Chondrocyte (in vitro differentiated cells): ENCODE measurements around the gene ABCA1. TPM values are rescaled to one million over a fixed set of nuclear protein-coding genes. Genes with fewer than 3 reads are reported as not detected.
A peak's percentile ranks its signal among the peaks of the same experiment; 100 is the strongest.

Experiments used
- DNase-seq: peaks from one replicate; pipeline ENCODE4 v3.0.0; 2021; ENCODE audit warnings: mixed read lengths, low spot score
- H3K27ac Mint-ChIP-seq: one replicate; pipeline ENCODE4 v1.8.0; 2021; ENCODE audit warnings: mild to moderate bottlenecking, moderate library complexity, mixed read lengths; ENCODE audit not compliant: unreplicated experiment
- H3K27me3 Mint-ChIP-seq: 2 replicates; pipeline ENCODE4 v1.8.0; 2021; ENCODE audit warnings: low read depth, mixed read lengths
- H3K36me3 Mint-ChIP-seq: 2 replicates; pipeline ENCODE4 v1.8.0; 2021; ENCODE audit warnings: low read depth, mixed read lengths
- H3K4me1 Mint-ChIP-seq: 2 replicates; pipeline ENCODE4 v1.8.0; 2021; ENCODE audit warnings: low read depth, mild to moderate bottlenecking, mixed read lengths
- H3K4me3 Mint-ChIP-seq: one replicate; pipeline ENCODE4 v1.8.0; 2021; ENCODE audit warnings: mild to moderate bottlenecking, moderate library complexity, mixed read lengths; ENCODE audit not compliant: unreplicated experiment
- H3K9me3 Mint-ChIP-seq: 2 replicates; pipeline ENCODE4 v1.8.0; 2021; ENCODE audit warnings: low read depth, mixed read lengths
- CTCF ChIP-seq: fragments of 200-600 bp; sonication (generic); IDR thresholded peaks from 2 replicates; pipeline ENCODE4 v1.5.0; 2021; ENCODE audit warnings: antibody characterized with exemption, mild to moderate bottlenecking, moderate library complexity
- total RNA-seq: library from RNA; stranded (reverse); gene quantifications from 3 replicates; pipeline ENCODE4 v1.2.1, GENCODE V29; 2021

The ABCA1 gene
- total RNA-seq, 1 donor from 2014 or later: 22.4 TPM

- TF ChIP-seq CTCF: no peak
- Mint-ChIP-seq H3K4me3 (no peak overlapping the region), H3K27ac (no peak overlapping the region), H3K4me1 (no peaks in the 10 kb centered on the region), H3K9me3 (no peaks in the 10 kb centered on the region), H3K27me3 (no peaks in the 10 kb centered on the region), H3K36me3 (peaks cover 63% of the 10 kb centered on the region)
- no peak for DNase-seq
Observed at GRCh38 chr9:104819033-104819432, 108.9 kb downstream of the ABCA1 start.

DNA sequence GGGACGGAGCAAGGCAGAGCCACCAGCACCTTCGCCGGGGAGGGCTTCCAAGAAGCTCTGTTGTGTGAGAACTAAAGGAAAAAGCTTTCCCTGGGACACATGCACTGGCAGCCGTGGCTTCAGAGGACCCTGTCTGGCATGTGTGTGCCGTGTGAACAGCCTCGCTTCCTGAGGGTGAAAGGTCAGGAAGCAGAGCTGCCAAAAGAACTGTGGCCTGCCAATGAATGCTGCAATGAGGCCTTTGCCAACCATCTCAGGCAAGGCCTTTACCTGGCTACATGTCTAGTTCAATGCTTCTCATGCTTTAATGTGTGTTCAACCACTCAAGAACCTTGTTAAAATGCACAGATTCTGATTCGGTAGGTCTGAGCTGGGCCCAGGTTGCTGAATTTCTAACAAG, 110.5 kb downstream of the ABCA1 start:
- Mint-ChIP-seq H3K27ac (no peak overlapping the region), H3K36me3 (peaks cover 56% of the 10 kb centered on the region), H3K27me3 (no peaks in the 10 kb centered on the region), H3K4me1 (no peaks in the 10 kb centered on the region), H3K9me3 (no peaks in the 10 kb centered on the region), H3K4me3 (no peak overlapping the region)
- TF ChIP-seq CTCF: no peak
- DNase-seq: no peak

DNA sequence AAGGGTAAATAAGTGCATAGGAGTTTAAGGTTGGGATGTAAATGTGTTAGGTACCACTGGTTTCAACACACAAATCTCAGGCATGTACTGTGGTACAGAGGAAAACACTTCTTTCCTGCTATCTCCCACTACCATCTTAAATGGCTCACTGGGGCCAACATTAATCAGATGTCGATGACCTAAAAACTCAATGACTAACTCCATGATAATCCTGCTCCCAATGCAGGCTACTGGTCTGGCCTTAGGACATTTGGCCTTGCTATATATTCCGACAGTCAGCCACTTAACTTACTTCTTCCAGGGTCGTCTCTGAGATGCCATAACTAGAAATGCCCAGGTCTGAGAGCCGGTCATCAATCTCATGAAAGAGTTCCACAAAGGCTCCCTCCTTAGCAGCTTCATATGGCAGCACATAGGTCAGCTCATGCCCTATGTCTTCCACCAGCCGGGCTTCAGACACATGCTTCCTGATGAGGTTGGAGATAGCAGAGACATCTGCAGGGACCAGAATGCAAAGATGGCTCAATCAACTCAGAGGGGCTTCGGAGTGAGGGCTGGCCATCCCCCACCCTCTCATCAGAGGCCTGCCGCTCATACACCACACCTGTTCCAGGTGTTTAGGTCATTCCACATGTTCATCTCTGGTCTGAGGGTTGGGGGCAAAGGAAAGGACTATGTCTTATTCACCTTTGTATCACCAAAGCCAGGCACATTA, 111.9 kb downstream of the ABCA1 start:
- no peak for TF ChIP-seq CTCF
- DNase-seq: no peak
- Mint-ChIP-seq H3K4me1 (peaks cover 6% of the 10 kb centered on the region), H3K9me3 (no peaks in the 10 kb centered on the region), H3K4me3 (no peak overlapping the region), H3K27ac (no peak overlapping the region), H3K27me3 (no peaks in the 10 kb centered on the region), H3K36me3 (peaks cover 54% of the 10 kb centered on the region)

- no peak for TF ChIP-seq CTCF
- peak overlapping the region; percentile 22 for H3K27ac Mint-ChIP-seq
- H3K4me3 Mint-ChIP-seq: no peak overlapping the region
- H3K4me1 Mint-ChIP-seq: peaks cover 12% of the 10 kb centered on the region
- no peaks in the 10 kb centered on the region for H3K9me3 Mint-ChIP-seq
- DNase-seq: no peak
- no peaks in the 10 kb centered on the region for H3K27me3 Mint-ChIP-seq
- peaks cover 39% of the 10 kb centered on the region for H3K36me3 Mint-ChIP-seq
Observed at GRCh38 chr9:104810421-104811339, 117.3 kb downstream of the ABCA1 start.

DNA sequence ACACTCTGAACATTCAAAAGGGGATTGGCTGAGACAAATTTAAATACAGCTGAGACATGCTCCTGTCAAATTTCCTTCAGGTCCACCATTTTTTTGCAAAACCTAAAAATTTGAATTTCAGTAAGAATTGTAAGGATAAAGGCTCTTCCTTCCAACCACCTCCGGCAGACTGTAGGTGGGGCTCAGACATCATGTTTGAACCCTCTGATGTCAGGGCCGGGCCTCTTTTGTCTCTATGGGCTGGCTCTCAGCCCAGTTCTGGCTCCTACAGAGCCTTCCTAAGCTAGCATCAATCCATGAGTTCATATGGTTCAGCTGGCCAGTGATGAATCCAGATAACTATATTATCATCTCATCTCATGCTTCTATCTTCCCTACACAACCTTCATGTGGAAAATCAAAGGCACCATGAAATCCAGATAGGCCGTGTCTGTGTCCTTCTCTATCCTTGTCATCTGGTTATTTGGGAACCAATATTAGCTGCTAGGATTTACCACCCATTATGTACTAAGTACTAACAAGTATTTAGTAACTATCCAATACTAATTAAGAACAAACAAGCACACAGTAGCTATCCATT, 119.8 kb downstream of the ABCA1 start:
- no peak for DNase-seq
- Mint-ChIP-seq H3K27me3 (no peaks in the 10 kb centered on the region), H3K4me1 (peaks cover 12% of the 10 kb centered on the region), H3K4me3 (no peak overlapping the region), H3K36me3 (peaks cover 33% of the 10 kb centered on the region), H3K27ac (no peak overlapping the region), H3K9me3 (no peaks in the 10 kb centered on the region)
- peak; percentile 62 for TF ChIP-seq CTCF
